Activated CD4-positive, CD25-positive, alpha-beta regulatory T cell treated with anti-CD3 and anti-CD28 coated beads, Interleukin-2, amount 50 U/mL, for 16 hours (primary cell): ENCODE results near the gene FAM47E.
"Not testable (repeated sequence)": the region's sequence is repeated elsewhere in the genome, so short reads cannot be mapped to it uniquely, and the experiment has no call there.

Experiments
- DNase-seq: peaks from one replicate; pipeline ENCODE4 v3.0.0-alpha.2; 2020; ENCODE audit warnings: low read depth, low spot score

Gene FAM47E

GRCh38 chr4:76224171-76224570 is 27.4 kb upstream of the FAM47E start:
- DNase-seq, result no peak

GRCh38 chr4:76226418-76226817 is 25.1 kb upstream of the FAM47E start:
- no peak for DNase-seq

- DNase-seq, result no peak
Observed at GRCh38 chr4:76232681-76233080, 18.8 kb upstream of the FAM47E start.

GRCh38 chr4:76233083-76233482 is 18.4 kb upstream of the FAM47E start:
- DNase-seq, result no peak

GRCh38 chr4:76233529-76233928 is 18.0 kb upstream of the FAM47E start:
- no peak for DNase-seq

- DNase-seq, result no peak
Observed at GRCh38 chr4:76233967-76234678, 17.4 kb upstream of the FAM47E start.

GRCh38 chr4:76234679-76235044 is 16.9 kb upstream of the FAM47E start:
- no peak for DNase-seq

GRCh38 chr4:76235407-76235806 is 16.1 kb upstream of the FAM47E start:
- DNase-seq, result no peak

GRCh38 chr4:76235915-76236314 is 15.6 kb upstream of the FAM47E start:
- DNase-seq, result no peak

GRCh38 chr4:76238236-76238635 is 13.3 kb upstream of the FAM47E start:
- DNase-seq, result no peak

- DNase-seq, result no peak
Observed at GRCh38 chr4:76238701-76239100, 12.8 kb upstream of the FAM47E start.

- no peak for DNase-seq
Observed at GRCh38 chr4:76240236-76240635, 11.3 kb upstream of the FAM47E start.

GRCh38 chr4:76243877-76244276 is 7.6 kb upstream of the FAM47E start:
- DNase-seq, result not testable (repeated sequence)

- DNase-seq, result no peak
Observed at GRCh38 chr4:76246025-76246424, 5.5 kb upstream of the FAM47E start.

GRCh38 chr4:76246852-76247251 is 4.7 kb upstream of the FAM47E start:
- DNase-seq, result no peak

- no peak for DNase-seq
Observed at GRCh38 chr4:76250962-76251361, 559 bp upstream of the FAM47E start.

GRCh38 chr4:76252271-76252653 is 741 bp downstream of the FAM47E start:
- DNase-seq, result no peak

- no peak for DNase-seq
Observed at GRCh38 chr4:76253511-76253910, 2.0 kb downstream of the FAM47E start.

- DNase-seq, result no peak
Observed at GRCh38 chr4:76256032-76256431, 4.5 kb downstream of the FAM47E start.

GRCh38 chr4:76256968-76257367 is 5.4 kb downstream of the FAM47E start:
- DNase-seq, result no peak

- no peak for DNase-seq
Observed at GRCh38 chr4:76257824-76258223, 6.3 kb downstream of the FAM47E start.

- no peak for DNase-seq
Observed at GRCh38 chr4:76260571-76260970, 9.1 kb downstream of the FAM47E start.

- no peak for DNase-seq
Observed at GRCh38 chr4:76265631-76266218, 14.2 kb downstream of the FAM47E start.

- DNase-seq, result no peak
Observed at GRCh38 chr4:76266627-76267026, 15.1 kb downstream of the FAM47E start.
